Measurements from ENCODE around the gene TNS2. TPM values are rescaled to one million over a fixed set of nuclear protein-coding genes. Genes with fewer than 3 reads are reported as not detected.
A peak's percentile ranks its signal among the peaks of the same experiment; 100 is the strongest.

Gene TNS2
- total RNA-seq, 1 experiment from 2014 or later: 3.4 TPM

DNA sequence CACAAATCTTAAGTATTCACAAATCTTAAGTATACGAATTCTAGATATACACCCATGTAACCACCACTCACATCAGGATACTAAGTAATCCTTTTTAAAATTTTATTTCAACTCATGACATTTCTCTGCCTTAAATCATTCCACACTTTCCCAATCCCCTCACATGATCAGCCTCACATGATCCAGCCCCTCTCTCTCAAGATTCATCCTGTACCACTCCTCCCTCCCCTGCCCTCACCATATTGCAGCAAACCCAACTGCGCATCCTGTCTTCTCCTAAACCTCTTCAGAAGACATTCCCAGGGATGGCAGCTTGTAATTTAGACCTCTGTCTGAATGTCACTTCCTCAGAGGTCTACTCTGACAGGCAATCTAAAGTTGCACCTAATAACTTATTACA, 45.3 kb upstream of the TNS2 start:
- H3K4me3 ChIP-seq (ENCODE audit: low read depth, low read length, poor library complexity, severe bottlenecking): peak overlapping the region; percentile 73
- intact Hi-C loops (cut with micrococcal nuclease; ENCODE audit: unreplicated experiment): no loop called here
- peaks cover 10% of the 10 kb centered on the region for H3K36me3 ChIP-seq (ENCODE audit: insufficient read depth, low read length, poor library complexity, severe bottlenecking)
- DNase-seq (ENCODE audit: low spot score): no peak
- TF ChIP-seq, protein P1, sequence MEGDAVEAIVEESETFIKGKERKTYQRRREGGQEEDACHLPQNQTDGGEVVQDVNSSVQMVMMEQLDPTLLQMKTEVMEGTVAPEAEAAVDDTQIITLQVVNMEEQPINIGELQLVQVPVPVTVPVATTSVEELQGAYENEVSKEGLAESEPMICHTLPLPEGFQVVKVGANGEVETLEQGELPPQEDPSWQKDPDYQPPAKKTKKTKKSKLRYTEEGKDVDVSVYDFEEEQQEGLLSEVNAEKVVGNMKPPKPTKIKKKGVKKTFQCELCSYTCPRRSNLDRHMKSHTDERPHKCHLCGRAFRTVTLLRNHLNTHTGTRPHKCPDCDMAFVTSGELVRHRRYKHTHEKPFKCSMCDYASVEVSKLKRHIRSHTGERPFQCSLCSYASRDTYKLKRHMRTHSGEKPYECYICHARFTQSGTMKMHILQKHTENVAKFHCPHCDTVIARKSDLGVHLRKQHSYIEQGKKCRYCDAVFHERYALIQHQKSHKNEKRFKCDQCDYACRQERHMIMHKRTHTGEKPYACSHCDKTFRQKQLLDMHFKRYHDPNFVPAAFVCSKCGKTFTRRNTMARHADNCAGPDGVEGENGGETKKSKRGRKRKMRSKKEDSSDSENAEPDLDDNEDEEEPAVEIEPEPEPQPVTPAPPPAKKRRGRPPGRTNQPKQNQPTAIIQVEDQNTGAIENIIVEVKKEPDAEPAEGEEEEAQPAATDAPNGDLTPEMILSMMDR (conservative IDR thresholded peaks at IDR 0.05; ENCODE audit: low read depth, low read length): no peak
- no peak for TF ChIP-seq EZH2 (IDR thresholded peaks at IDR 0.05; ENCODE audit: borderline replicate concordance, low read depth, low read length, poor library complexity, severe bottlenecking)
- peaks cover 28% of the 10 kb centered on the region for H3K4me1 ChIP-seq (ENCODE audit: insufficient read depth, low read length, poor library complexity, severe bottlenecking)
- H3K27ac ChIP-seq (ENCODE audit: low read depth, low read length, poor library complexity, severe bottlenecking): peak overlapping the region; percentile 94
- H3K9me3 ChIP-seq (ENCODE audit: low read depth, low read length, poor library complexity, severe bottlenecking): no peaks in the 10 kb centered on the region
- no peaks in the 10 kb centered on the region for H3K27me3 ChIP-seq (replicated peaks; ENCODE audit: insufficient read depth, low read depth, low read length, poor library complexity)
- POLR2A ChIA-PET (ENCODE audit: low non-redundant PET): no interaction called here
- BruUV-seq (replicated peaks): no TSS peak
- CTCF ChIA-PET: no interaction called here

DNA sequence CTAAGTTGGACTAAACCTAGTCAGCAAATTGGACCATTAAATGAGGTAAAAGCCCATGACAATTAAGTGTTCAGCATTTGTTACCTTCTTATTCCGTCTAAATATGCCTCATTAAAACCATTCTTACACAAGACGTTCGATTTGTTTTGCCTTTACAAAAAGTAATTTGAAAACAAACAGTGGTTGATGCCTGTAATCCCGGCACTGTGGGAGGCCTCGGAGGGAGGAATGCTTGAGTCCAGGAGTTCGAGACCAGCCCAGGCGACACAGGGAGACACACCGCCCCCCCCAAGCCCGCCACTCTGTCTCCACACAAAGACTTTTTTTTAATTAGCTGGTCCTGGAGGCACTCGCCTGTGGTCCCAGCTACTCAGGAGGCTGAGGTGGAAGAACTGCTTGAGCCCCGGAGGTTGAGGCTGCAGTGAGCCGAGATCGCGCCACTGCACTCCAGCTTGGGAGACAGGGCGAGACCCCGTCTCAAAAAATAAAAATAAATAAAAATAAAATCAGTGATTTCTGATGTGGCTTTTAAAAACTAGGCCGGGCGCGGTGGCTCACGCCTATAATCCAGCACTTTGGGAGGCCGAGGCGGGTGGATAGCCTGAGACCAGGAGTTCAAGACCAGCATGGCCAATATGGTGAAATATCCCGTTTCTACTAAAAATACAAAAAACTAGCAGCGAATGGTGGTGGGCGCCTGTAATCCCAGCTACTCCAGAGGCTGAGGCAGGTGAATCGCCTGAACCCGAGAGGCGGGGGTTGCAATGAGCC, 44.5 kb upstream of the TNS2 start:
- intact Hi-C loops (cut with micrococcal nuclease; ENCODE audit: unreplicated experiment): loop anchor here (5.0 kb wide), 1 partner anchor 58 kb away; the partner anchor contains the start of gene KRT18
- Histone ChIP-seq H3K27me3 (replicated peaks; ENCODE audit: insufficient read depth, low read depth, low read length, poor library complexity) (no peaks in the 10 kb centered on the region), H3K4me3 (ENCODE audit: low read depth, low read length, poor library complexity, severe bottlenecking) (peak overlapping the region; percentile 73), H3K4me1 (ENCODE audit: insufficient read depth, low read length, poor library complexity, severe bottlenecking) (peaks cover 35% of the 10 kb centered on the region), H3K27ac (ENCODE audit: low read depth, low read length, poor library complexity, severe bottlenecking) (peak overlapping the region; percentile 94), H3K9me3 (ENCODE audit: low read depth, low read length, poor library complexity, severe bottlenecking) (no peaks in the 10 kb centered on the region), H3K36me3 (ENCODE audit: insufficient read depth, low read length, poor library complexity, severe bottlenecking) (peaks cover 18% of the 10 kb centered on the region)
- ChIA-PET CTCF (interaction anchor here (0.5 to 1.6 kb wide), 5 partner anchors 25 to 1015 kb away, joined by 3 to 12 read pairs (median 4); no protein-coding TSS in a partner anchor), POLR2A (ENCODE audit: low non-redundant PET) (interaction anchor here (0.5 kb wide), 1 partner anchor 56 kb away, joined by 3 read pairs; the partner anchor contains the start of gene KRT18)
- no peak for TF ChIP-seq EZH2 (IDR thresholded peaks at IDR 0.05; ENCODE audit: borderline replicate concordance, low read depth, low read length, poor library complexity, severe bottlenecking)
- TF ChIP-seq, protein P1 (conservative IDR thresholded peaks at IDR 0.05; ENCODE audit: low read depth, low read length): no peak
- DNase-seq (ENCODE audit: low spot score): peak; percentile 30
- BruUV-seq (replicated peaks): TSS peak; percentile 95

DNA sequence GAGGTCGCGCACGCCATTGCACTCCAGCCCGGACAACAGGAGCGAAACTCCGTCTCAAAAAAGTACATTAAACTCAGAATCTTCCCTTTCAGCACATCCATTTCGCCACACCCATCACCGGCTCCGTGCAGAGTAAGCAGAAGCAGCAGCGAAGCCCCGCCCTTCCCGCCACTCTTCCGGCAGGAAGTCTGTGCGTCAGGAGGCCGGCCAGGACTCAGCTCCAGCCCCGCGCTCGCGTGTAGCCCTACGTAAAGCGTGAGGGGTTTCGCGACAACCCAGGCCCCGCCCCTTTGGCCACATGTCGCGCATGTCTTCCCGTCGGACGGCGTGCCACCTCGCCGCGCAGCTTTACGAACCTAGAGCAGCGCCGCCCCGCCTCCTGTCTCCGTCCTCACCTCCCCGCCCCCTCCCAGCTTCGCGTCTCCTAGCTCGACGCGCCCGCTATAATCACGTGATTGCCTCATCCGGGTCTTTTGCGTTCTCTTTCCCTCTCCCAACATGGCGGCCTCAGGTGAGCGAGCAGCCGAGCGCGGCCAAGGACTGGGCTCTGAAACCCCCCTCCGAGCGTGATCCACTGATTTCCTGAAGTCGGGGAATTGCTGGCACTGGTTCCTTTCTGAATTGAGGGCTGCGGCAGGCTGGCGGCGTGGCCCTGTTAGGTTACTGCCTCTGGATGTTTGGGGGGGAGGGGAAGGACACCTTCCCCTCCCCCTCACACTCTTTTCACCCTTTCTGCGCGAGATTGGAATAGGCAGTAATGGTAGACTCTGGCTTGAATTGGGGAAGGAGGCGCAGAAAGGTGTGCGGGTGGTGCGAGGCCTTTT, 43.7 kb upstream of the TNS2 start, which contains the start of gene EIF4B:
Gene EIF4B (plus strand): TSS at position 471 of the 824 bp plus-strand sequence. CDS start 28 bp downstream, at position 499.
- peaks cover 35% of the 10 kb centered on the region for H3K4me1 ChIP-seq (ENCODE audit: insufficient read depth, low read length, poor library complexity, severe bottlenecking)
- DNase-seq (ENCODE audit: low spot score): peak; percentile 100
- ChIA-PET POLR2A (ENCODE audit: low non-redundant PET) (interaction anchor here (0.5 to 0.7 kb wide), 7 partner anchors 18 to 925 kb away, joined by 3 to 8 read pairs (median 3); partner anchors contain the start of gene KRT18), CTCF (interaction anchor here (0.5 to 1.6 kb wide), 5 partner anchors 25 to 1016 kb away, joined by 3 to 12 read pairs (median 4); no protein-coding TSS in a partner anchor)
- peak within 1 kb of the TSS; percentile 73 for H3K4me3 ChIP-seq (ENCODE audit: low read depth, low read length, poor library complexity, severe bottlenecking)
- no TSS peak for BruUV-seq (replicated peaks)
- peaks cover 24% of the 10 kb centered on the region for H3K36me3 ChIP-seq (ENCODE audit: insufficient read depth, low read length, poor library complexity, severe bottlenecking)
- no peak for TF ChIP-seq EZH2 (IDR thresholded peaks at IDR 0.05; ENCODE audit: borderline replicate concordance, low read depth, low read length, poor library complexity, severe bottlenecking)
- TF ChIP-seq, protein P1 (conservative IDR thresholded peaks at IDR 0.05; ENCODE audit: low read depth, low read length): no peak
- intact Hi-C loops (cut with micrococcal nuclease; ENCODE audit: unreplicated experiment): loop anchor here (5.0 kb wide), 1 partner anchor 59 kb away; the partner anchor contains the start of gene KRT18
- H3K27me3 ChIP-seq (replicated peaks; ENCODE audit: insufficient read depth, low read depth, low read length, poor library complexity): no peaks in the 10 kb centered on the region
- peak within 1 kb of the TSS; percentile 94 for H3K27ac ChIP-seq (ENCODE audit: low read depth, low read length, poor library complexity, severe bottlenecking)
- no peaks in the 10 kb centered on the region for H3K9me3 ChIP-seq (ENCODE audit: low read depth, low read length, poor library complexity, severe bottlenecking)

Measured in A673 (cell line).